CD4-positive, alpha-beta T cell treated with Interferon alpha-2 for 1 hour (primary cell): ENCODE results near the gene REV3L.

Experiments
- DNase-seq, 2 donors: peaks; one replicate each; pipeline ENCODE4 v3.0.0-alpha.2; 2020 to 2022

Gene REV3L

GRCh38 chr6:111423055-111423633 is 59.9 kb downstream of the REV3L start:
- no peak for DNase-seq

- no peak for DNase-seq
Observed at GRCh38 chr6:111418971-111419693, 63.9 kb downstream of the REV3L start.

GRCh38 chr6:111417946-111418345 is 65.1 kb downstream of the REV3L start:
- DNase-seq: no peak

- no peak for DNase-seq
Observed at GRCh38 chr6:111417181-111417585, 65.8 kb downstream of the REV3L start.

- no peak for DNase-seq
Observed at GRCh38 chr6:111416529-111416928, 66.5 kb downstream of the REV3L start.

- no peak for DNase-seq
Observed at GRCh38 chr6:111414373-111414772, 68.6 kb downstream of the REV3L start.

GRCh38 chr6:111411978-111412566 is 70.9 kb downstream of the REV3L start:
- DNase-seq: no peak

- DNase-seq: no peak
Observed at GRCh38 chr6:111411046-111411445, 72.0 kb downstream of the REV3L start.

GRCh38 chr6:111410371-111410770 is 72.6 kb downstream of the REV3L start:
- DNase-seq: no peak

GRCh38 chr6:111409430-111409829 is 73.6 kb downstream of the REV3L start:
- DNase-seq: no peak

GRCh38 chr6:111407686-111408085 is 75.3 kb downstream of the REV3L start:
- no peak for DNase-seq

- peak; percentile 13 to 62 for DNase-seq
Observed at GRCh38 chr6:111406200-111406721, 76.8 kb downstream of the REV3L start.

GRCh38 chr6:111403388-111403787 is 79.6 kb downstream of the REV3L start:
- no peak for DNase-seq

GRCh38 chr6:111399626-111400025 is 83.4 kb downstream of the REV3L start:
- DNase-seq: no peak

- DNase-seq: no peak
Observed at GRCh38 chr6:111388681-111389080, 94.3 kb downstream of the REV3L start.

GRCh38 chr6:111382476-111383294 is 100.3 kb downstream of the REV3L start:
- no peak for DNase-seq

GRCh38 chr6:111381728-111382127 is 101.3 kb downstream of the REV3L start:
- no peak for DNase-seq

GRCh38 chr6:111381123-111381522 is 101.9 kb downstream of the REV3L start:
- no peak for DNase-seq

- DNase-seq: no peak
Observed at GRCh38 chr6:111379831-111380230, 103.2 kb downstream of the REV3L start.

- no peak for DNase-seq
Observed at GRCh38 chr6:111379302-111379701, 103.7 kb downstream of the REV3L start.

- DNase-seq: no peak
Observed at GRCh38 chr6:111377558-111378120, 105.4 kb downstream of the REV3L start.

GRCh38 chr6:111367393-111368088 is 115.5 kb downstream of the REV3L start:
- DNase-seq: no peak
